Activated T-cell treated with anti-CD3 and anti-CD28 coated beads for 24 hours (primary cell): ENCODE data around the gene CHRD.

Source experiments
- DNase-seq: peaks from one replicate; pipeline ENCODE4 v3.0.0-alpha.2; 2020; ENCODE audit warnings: low read depth

CHRD gene

DNA sequence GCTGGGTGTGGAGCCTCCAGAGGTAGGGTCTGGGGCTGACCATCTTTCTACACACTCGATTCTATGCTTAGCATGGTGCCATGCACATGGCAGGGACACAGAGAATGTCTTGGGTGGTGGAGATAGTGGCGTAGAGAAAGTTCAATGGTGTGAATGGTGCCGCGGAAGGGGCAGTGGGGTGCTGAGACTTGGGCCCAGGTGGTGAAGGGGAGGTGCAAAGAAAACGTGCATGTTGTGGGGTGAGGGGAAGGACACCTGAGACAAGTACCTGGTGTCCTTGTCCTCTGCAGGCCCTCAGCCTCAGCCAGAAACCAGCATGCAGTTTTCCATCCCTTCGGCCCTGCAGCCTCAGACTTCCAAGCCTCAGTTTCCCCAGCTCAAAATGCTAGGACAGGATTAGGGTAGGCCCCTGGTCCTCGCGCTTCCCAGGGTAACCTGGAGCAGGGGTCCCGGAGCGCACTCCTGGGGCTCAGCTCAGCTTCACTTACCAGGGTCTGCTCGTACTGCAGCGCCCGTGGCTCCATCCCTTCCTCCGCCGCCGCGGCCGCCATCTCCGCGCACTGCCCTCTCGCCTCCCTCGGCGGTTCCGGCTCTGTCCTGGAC lies 18.8 kb upstream of the CHRD start:
- DNase-seq, result no peak

DNA sequence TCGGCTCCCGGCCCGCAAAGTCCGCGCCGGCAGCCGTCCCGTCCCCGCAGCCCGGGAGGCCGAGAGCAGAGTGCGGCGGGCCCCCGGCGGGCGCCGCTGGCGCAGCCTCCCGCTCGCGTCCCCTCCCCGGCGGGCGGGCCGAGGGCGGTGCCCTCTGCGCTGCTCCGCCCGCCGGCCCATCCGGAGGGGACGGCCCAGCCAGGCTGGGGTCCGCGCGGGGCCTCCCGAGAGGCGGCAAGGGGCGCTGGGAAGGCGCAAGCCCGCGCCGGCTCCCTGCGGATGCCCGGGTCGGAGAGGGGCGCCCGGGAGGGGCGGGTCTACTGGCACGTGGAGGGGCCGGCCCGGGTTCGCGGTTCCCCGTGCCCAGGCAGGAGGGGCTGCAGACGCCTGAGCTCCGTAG lies 18.3 kb upstream of the CHRD start, which contains the start of the genes CLCN2 and POLR2H:
Gene CLCN2, minus strand, starts transcription at position 74 of the 400 bp plus-strand sequence. CDS start 126 bp downstream, outside the sequence.
Gene POLR2H, plus strand, starts transcription at position 179 of the 400 bp plus-strand sequence. CDS start 1,783 bp downstream, outside the sequence.
- peak; percentile 39 for DNase-seq

GRCh38 chr3:184361932-184362667 lies 17.8 kb upstream of the CHRD start:
- DNase-seq, result peak; percentile 31

- peak; percentile 93 for DNase-seq
Observed at GRCh38 chr3:184362668-184363546, 16.9 kb upstream of the CHRD start.

DNA sequence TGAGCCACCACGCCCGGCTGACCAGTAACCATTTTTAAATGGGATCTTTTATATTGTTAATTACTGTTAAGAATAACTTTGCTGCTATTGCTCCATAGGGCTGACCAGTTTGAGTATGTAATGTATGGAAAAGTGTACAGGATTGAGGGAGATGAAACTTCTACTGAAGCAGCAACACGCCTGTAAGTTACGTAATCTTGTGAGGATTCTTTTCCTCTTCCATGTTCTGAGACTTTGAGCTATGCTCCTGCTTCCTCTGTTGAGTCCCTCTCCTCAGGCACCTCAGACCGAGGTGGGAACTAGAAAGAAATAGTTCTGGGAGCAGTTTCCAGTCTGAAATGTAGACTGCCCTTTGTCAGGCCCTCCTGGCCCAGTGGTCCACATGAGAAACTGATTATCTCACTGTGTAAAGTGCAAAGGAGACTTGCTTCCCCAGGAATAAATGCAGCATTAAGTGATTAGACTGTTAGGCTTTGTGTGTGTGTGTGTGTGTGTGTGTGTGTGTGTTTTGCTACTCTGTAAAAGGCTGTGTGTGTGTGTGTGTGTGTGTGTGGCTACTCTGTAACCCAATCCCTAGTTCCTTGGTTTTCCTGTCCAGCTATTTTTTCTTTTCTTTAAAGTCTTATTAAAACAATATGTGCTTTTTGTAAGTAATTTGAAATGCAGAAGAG lies 13.1 kb upstream of the CHRD start:
- no peak for DNase-seq

- no peak for DNase-seq
Observed at GRCh38 chr3:184368116-184368515, 11.7 kb upstream of the CHRD start.

DNA sequence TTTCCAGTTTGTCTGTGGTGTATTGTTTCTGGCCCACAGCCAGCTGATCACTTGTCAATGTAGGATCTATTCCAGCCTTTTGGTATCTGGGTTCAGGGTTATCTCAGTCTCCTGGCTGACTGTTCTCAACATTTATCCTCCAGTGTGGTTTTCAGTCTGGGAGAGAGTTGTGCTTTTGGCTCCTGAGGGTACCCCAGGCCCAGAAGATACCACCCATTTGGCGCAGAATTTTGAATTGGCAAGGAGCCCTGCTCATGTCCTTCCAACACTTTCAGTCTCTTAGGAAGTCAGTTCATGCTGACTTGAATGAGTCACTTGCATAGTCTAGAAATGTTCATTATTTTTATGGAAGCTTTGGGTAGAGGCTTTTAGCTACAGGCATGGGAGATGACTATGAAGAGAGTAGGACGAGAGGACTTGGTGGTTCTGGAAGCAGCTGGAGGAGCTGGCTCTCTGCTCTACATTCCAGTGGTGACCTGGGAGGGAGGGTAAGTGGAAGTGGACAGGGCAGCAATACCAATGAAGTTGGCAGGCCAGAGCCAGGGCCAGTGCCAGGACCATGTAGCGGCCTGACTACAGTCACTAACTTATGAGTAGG lies 11.2 kb upstream of the CHRD start:
- DNase-seq, result no peak

DNA sequence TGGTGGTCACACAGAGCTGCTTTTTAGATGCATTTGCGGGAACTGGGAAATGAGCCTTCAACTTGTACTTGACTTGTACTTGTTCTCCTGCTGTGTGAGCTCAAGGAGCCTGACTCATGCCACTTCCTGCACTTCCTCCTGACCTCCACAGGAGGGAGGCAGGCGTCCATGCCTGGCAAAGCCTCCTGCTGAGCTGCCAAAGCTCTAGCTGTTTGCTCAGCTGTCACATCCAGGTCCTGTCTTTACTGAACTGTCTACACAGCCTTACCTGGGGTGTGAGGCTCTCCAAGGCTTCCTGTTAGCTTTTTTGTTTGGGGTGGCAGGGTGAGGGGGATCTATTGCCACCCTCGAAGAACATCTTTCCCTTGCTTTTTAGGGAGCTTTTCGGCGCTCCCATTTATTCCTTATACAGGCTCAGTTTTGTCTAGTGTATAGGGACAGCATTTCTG lies 8.3 kb upstream of the CHRD start:
- DNase-seq, result peak; percentile 54

DNA sequence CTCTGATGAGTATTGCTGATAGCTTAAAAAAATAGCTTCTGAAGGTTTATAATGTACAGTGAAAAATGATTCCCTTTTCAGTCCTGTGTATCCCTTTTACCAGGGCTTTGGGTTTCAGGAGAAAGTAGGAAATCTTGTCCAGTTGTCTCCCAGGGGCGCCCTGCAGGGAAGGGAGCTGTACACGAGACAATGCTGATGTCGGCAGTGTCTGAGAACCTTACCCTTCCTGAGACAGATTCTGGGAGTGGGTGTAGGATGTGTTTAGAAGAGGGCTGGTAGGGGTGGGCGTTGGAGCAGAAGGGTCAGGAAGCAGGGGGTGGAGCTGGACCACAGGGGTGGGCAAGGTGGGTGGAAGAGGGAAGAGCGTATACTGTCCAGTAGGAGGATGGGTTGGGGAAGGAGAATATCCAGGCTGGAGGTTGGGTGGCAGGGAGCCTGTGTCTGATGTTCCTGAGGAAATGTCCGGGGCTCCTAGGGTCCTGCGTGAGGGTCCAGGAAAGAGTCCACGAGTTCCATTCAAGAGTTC lies 7.5 kb upstream of the CHRD start:
- DNase-seq, result no peak

DNA sequence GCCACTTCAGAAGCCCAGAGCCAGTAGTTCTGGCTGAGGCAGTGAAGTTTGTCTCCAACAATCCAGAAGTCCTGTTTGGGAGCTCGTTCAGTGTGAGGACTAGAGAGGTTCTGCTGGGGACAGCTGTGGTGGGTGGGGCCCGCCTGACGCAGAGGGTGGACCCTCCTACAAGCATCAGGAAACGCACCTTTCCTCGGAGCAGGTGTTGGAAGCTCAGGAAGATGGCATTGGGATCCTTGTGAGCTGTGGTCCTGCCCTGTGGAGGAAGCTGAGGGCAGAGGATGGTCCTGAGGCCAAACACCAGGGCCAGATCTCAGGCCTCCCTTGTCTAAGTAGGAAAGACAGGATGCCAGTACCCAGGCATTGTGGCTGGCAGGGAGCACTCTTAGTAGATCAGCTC lies 6.9 kb upstream of the CHRD start:
- DNase-seq, result no peak

GRCh38 chr3:184373422-184373821 lies 6.4 kb upstream of the CHRD start:
- no peak for DNase-seq

GRCh38 chr3:184375747-184376461 lies 4.0 kb upstream of the CHRD start:
- no peak for DNase-seq

DNA sequence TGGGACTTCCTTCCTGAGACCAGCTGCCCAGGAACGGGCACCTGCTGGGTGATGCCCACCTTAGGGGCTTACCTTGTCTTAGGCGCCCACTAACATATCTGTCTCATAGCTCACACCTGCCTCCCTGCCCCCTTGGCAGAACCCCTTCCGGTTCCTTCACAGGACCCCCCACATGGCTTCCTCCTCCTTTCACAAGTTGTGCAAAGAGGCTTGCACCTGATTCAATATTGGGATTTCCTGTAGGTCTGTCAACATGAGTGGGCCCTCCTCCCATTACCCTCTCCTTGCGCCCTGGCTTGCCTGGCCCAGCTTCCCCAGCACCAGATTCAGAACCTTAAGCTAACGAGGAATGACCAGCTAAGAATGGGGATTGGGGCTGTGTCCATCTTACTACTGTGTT lies 2.5 kb upstream of the CHRD start:
- DNase-seq, result no peak

DNA sequence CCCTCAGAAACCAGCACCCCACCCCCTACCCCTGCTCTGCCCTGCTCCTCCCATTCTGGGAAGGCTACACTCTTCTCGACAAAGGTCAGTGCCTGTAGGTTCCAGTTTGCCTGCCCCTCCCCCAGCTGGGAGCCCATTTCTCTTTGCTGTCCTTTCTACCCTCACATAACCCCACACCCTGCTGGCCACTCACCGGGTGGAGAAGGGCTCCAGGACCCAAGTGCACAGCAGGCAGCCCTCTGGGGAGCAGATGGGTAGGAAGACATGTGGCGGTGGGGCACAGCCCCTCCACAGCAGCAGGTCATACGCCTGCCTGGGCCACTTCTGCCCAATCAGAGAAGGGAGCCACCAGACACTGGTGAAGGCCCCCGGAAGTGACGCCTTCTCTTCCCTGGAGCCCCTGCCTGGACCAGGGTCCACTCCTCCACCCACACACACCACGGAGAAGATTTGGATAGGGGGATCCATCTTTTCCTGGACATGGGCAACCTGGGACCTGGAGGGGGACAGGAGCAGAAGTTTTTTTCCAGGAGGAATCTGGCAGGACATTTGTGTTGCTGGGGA lies 1.9 kb upstream of the CHRD start, which contains the start of gene THPO:
Gene THPO, minus strand, starts transcription at position 326 of the 564 bp plus-strand sequence. CDS start 1,948 bp downstream, outside the sequence.
- no peak for DNase-seq

- DNase-seq, result no peak
Observed at GRCh38 chr3:184378651-184379357, 1.1 kb upstream of the CHRD start.

GRCh38 chr3:184380185-184380626 lies 352 bp downstream of the CHRD start:
- DNase-seq, result no peak

DNA sequence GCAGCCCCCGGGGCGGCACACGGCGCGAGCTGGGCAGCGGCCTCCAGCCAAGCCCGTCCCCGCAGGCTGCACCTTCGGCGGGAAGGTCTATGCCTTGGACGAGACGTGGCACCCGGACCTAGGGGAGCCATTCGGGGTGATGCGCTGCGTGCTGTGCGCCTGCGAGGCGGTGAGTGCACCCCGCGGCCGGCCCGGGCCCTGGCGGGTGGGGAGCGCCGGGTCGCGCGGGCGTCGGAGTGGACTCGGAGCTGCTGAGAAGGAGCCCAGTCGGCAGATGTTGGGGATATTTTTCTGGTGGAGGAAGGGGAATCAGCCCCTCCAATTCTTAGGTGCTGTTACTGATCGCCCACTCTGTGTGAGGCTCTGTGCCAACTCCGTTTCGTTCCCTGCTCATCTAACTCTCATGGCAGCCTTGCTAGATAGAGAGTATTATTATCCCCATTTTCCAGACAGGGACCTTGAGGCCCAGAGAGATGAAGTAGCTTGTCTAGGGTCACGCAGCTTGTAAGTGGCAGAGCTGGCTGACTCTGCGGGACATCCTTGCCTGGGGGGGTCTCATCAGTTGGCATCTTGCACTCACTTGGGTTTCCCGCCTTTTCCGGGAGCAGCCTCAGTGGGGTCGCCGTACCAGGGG lies 890 bp downstream of the CHRD start:
- DNase-seq, result no peak

DNA sequence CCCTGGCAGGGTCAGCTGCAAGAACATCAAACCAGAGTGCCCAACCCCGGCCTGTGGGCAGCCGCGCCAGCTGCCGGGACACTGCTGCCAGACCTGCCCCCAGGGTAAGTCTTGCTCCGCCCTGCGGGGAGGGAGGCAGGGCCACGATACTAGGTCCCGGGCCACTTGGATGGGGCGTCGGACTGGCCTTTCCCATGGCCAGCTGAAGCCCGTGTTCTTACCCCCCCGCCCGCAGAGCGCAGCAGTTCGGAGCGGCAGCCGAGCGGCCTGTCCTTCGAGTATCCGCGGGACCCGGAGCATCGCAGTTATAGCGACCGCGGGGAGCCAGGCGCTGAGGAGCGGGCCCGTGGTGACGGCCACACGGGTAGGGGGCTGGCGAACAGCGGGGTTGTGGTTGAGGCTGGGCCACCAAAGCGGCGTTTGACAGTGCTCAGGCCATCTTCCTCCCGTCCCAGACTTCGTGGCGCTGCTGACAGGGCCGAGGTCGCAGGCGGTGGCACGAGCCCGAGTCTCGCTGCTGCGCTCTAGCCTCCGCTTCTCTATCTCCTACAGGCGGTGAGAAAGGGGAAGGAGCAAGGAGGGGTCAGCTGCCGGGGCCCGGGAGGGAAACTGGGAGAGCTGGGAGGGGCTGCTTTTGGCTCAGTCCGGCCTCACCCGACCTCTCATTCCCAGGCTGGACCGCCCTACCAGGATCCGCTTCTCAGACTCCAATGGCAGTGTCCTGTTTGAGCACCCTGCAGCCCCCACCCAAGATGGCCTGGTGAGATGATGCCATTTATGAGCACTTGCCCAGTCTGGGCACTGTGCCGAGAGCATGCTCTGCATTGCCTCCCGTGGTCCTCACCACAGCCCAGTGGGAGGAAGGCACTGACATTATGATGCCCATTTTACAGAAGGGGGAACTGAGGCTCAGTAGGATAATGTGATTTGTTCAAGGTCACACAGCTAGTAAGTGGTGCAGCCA lies 1.7 kb downstream of the CHRD start:
- no peak for DNase-seq
